HG03064 (cell line): ENCODE measurements around the gene IL31.

Source experiments
- ATAC-seq: cut with Tn5 transposase; IDR thresholded peaks from one replicate; pipeline ENCODE4 v1.9.1; 2021; ENCODE audit warnings: low read depth; ENCODE audit not compliant: unreplicated experiment

IL31 gene

DNA sequence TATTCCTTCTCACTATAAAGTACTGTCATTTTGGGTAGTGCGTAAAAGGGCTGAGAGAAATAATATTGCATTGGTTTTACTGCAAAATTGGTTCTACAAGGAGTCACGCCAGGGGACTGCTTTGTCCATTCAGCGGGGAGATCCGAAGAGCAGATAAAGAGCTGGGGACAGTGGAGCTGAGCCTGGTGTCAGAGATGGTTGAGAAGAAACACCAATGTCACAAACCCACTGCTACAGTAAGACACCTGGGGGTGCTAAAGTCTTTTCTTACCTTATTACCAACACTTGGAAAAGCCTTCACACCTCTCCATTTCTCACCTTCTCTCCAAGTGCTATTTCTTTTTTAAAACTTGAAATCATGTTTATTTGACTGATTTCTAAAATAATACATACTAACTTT lies 14.1 kb downstream of the IL31 start:
- no peak for ATAC-seq

- no peak for ATAC-seq
These were observed 15.2 kb downstream of the IL31 start for GRCh38 chr12:122158700-122159285.

DNA sequence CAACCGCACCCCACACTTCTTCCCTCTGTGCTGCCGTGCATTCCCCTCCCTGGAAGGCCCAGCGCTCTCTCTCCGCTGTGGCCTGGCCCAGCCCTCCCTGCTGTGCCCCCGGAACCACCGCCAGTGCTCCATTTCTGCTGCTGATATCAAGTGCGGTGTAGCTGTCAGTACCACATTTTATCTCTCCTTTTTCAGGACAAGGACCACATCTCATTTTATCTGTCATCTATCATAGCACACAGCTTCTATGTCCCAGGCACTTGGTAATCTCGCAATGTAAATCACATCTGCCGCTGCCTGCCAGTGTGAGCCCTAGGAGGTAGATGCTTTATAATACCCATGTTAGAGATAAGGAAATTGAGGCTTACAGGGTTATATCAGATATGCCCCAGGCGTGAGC lies 18.3 kb downstream of the IL31 start:
- no peak for ATAC-seq

DNA sequence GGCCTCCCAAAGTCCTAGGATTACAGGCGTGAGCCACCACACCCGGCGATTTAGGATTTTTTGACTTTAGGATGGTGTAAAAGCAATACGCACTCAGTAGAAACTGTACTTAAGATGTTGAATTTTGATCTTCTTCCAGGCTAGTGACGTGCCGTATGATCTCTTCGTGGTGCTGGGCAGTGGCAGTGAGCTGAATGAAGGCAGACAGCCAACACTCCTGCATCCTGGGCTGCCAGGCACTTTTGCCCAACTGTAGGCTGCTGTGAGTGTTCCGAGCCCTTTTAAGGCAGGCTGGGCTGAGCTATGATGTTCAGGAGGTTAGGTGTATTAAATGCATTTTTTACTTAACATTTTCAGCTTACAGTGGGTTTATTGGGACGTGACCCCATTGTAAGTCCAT lies 21.3 kb downstream of the IL31 start:
- no peak for ATAC-seq

DNA sequence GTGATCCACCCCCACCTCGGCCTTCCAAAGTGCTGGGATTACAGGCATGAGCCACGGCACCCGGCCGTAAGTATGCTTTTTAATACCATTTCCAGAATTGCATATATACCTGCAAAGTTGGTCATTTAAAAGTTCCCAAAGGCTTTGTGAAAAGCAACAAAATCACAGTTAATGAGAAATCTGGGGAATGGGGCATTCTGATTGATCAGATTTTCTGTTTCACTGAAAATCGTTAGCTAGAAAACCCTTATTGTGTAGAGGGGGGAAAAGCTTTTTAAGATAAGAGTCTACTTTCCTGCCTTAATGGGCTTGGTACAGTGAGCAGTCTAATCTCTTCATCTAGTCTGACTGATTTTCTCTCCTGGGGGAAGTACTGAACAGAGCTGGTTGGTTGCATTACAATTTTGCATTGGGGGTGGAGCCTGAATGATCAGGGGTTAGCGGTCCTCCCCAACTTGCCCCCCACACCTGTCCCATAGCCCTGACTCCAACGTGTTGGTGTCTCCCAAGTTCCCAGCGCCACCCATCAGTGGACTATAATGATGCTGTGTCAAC lies 23.8 kb downstream of the IL31 start:
- ATAC-seq = no peak

- no peak for ATAC-seq
These were observed 25.4 kb downstream of the IL31 start for GRCh38 chr12:122148657-122149056.

DNA sequence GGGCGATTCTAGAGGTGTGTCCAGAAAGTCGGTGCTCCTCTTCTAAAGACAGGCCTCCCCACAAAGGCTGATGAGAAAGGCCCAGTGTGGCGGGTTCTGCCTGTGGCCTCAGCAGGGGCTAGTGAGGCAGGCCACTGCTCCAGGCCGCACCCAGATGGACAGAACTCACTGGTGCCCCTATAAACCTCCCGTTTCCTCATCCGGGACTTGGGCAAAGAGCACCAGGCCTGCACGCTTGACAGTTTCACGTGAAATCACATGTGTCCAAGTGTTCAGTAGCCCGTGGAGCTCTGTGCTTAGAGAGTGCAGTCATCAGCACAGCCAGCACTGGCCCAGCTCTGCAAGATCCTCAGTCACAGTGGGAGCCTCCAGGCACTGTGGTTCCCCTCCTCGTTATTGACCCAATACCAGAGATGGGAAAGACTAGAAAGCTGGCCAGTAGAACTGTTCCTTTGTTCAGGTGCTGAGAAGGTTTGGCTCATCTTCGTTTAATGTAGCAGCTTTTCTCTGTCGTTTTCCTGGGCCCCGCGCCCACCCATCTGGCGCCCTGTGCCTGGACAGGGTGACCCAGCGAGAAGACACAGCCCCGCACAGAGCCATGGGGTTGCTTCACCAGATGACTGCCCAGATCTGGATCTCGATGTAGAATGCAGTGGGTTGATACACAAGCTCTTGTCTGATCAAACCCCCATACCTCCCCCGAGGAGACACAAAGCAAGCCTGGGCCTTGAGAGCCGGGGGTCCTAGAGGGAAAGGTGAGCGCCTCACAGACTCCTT lies 26.3 kb downstream of the IL31 start:
- no peak for ATAC-seq

GRCh38 chr12:122145505-122146330 lies 28.3 kb downstream of the IL31 start:
- no peak for ATAC-seq

GRCh38 chr12:122144885-122145284 lies 29.1 kb downstream of the IL31 start:
- ATAC-seq = no peak

GRCh38 chr12:122142857-122143256 lies 31.2 kb downstream of the IL31 start:
- no peak for ATAC-seq

DNA sequence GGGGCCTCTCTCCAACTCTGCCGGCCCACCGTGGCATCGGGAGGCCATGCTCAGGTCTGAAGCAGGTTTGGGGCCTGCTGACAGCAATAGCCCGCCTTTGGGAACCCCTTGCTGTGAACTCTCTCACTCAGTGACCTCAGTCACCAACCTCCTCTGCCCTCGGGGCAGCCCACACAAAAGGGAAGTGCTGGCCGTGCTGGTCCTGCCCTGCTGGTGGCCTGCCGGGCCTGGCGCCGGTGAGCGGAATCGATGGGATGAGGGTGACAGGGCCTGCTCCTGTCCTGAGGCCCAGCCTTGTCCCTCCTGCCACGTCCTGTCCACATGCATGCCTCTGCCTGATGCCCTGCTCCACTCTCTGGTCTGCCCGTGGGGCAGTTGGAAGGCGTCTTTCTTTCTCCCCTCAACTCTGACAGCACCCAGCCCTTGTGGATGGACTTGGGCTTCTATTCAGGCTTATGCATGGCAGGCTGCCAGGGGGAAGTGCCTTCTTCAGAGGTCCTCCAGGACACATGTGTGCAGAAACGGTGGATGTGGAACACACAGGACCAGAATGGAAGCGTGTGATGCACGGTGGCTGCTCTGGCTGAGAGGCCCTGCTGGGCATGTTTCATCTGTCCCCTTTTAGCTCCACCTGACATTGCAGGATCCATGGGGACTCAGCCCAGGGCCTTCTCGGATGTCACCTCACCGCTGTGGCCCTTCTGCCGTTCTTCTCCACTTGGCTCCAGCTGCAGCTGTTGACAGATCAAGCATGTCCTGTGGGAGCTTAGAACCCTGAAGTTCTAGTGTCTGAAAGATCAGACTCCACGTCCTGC lies 31.9 kb downstream of the IL31 start:
- ATAC-seq = no peak

- ATAC-seq = no peak
These were observed 33.4 kb downstream of the IL31 start for GRCh38 chr12:122140467-122141257.

DNA sequence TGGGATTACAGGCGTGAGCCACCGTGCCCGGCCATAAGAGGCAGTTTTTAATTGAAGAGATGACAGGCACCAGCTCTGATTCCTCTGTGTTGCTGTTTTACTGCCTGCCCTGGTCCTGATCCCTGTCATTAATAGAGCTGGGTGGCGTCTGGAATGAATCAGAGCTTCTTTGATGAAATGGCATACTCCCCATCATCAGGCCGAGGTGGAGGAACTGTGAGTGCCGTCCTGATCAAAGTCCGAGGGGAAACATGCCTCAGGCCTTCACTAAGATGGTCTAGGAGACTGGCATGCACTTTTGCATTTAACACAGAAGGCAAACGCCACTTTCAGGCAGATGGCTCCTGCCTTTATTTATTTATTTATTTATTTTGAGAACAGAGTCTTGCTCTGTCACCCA lies 34.1 kb downstream of the IL31 start:
- no peak for ATAC-seq

DNA sequence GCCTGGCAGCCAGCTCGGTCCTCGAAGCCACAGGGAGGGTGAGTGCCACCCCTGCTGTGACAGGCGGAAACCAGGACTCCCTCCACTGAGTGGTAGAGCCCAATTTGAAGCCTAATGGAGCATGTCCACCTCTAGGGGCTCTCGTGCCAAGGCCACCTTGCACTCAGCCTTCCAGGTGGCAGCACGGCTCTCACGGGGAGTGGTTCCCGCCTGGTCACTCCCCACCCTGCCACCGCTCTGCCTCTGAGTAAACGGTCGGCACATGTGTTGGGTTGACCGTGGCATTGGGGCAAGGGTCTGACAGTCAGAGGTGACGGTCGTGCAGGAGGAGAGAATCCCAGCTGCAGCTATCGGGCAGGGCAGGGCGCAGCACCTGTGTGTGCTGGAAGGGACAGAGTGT lies 34.8 kb downstream of the IL31 start:
- ATAC-seq = no peak

DNA sequence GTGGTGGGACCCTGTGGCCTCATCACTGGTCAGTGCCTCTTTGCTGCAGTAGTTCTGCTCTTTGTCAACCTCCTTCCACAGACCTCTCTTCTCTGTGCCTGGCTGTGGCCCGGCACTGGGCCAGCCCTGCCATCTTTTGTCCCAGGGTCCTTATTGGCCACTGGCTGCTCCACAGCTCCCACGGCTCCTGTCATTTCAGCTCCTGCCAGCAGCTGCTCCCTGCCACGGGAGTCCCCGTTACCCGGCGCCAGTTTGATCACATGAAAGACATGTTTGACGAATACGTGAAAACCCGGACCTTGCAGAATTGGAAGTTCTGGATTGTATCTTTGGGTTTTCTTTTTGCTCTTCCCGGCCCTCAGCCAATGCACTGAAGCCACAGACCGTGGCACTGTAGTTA lies 35.4 kb downstream of the IL31 start:
- no peak for ATAC-seq

GRCh38 chr12:122138181-122138580 lies 35.8 kb downstream of the IL31 start:
- no peak for ATAC-seq

DNA sequence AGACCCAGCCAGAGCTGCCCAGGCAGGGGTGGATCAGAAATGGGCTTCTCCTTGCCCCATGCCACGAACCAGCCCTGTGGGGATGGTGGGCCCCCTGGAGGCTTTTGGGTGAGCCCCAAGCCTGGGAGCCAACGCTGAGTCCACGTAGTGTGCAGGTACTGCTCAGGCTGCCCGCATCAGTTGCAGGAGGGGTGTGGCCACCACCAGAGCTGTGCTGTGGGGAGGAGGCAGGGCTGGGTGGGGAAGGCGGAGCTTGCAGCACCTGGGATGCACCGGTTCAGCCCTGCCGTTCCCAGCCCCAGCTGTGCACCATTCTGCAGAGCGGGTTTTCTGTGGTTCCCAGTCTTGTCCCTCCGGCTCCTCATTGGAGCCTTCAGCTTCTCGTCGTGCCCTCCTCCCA lies 36.3 kb downstream of the IL31 start:
- no peak for ATAC-seq

GRCh38 chr12:122137229-122137628 lies 36.8 kb downstream of the IL31 start:
- no peak for ATAC-seq

DNA sequence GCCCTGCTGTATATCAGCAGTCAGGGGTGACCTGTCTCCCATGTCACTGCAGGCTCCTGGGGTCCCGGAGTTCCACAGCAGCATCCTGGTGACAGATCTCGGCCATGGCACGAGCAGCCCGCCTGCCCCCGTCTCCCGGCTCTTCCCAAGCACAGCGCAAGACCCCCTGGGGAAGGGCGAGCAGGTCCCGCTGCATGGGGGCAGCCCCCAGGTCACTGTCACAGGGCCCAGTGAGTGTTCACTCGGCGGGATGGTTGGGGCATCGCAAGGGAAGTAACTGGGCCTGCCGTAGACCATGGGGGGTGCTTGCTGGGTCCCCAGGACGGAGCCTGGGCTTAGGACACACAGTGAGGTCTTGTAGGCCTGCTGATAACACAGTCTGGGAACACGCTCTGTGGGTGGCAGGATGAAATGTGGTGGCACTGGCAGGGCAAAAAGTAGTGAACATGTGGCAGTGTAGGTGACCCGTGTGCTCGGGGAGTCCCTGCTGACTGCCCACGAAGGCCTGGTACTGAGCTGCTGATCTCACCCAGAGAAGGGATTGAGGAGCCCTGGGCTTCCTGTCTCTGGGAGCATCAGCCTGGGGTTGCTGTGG lies 38.5 kb downstream of the IL31 start:
- ATAC-seq = no peak
